SK-N-SH (cell line): ENCODE data around the gene CACNA1D.

ENCODE experiments used
- EZH2phosphoT487 ChIP-seq: fragments of 200-600 bp; sonication (generic); IDR thresholded peaks from 2 replicates; pipeline ENCODE4 v1.6.1; 2017; ENCODE audit warnings: low read depth, mixed run types, mild to moderate bottlenecking, antibody characterized with exemption, moderate library complexity, borderline replicate concordance
- TCF12 ChIP-seq: IDR thresholded peaks from 2 replicates; pipeline ENCODE4 v1.4.0; 2012
- TF ChIP-seq, protein P1 (sequence below): fragments of 150-350 bp; IDR thresholded peaks from 2 replicates; pipeline ENCODE4 v1.6.1; 2016; ENCODE audit warnings: mild to moderate bottlenecking, low read depth, low read length
- TF ChIP-seq, protein P2 (sequence below): fragments of 200-600 bp; sonication (generic); IDR thresholded peaks from 2 replicates; pipeline ENCODE4 v1.6.1; 2017; ENCODE audit warnings: antibody characterized with exemption, mild to moderate bottlenecking, moderate library complexity

DNA sequence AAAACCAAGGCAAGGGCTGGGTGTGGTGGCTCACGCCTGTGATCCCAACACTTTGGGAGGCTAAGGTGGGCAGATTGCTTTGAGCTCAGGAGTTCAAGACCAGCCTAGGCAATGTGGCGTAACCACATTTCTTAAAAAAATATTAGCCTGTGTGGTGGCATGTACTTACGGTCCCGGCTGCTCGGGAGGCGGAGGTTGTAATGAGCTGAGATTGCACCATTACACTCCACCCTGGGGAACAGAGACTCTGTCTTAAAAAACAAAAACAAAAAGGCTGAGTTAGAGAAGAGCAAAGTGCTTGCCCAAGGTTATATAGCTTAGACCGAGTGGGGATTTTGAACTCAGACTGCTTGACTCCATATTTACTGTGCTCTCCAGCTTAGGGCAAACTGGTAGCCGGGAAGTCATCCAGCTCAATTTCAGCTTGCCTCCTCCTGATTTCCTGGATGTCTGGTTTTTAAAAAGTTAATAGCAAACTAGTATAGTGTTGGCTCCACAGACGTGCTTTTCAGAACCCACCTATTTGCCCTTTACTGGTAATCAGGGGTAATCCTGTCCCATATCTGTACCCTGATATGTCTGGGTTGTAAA lies 138.9 kb downstream of the CACNA1D start:
- TF ChIP-seq, protein P1, sequence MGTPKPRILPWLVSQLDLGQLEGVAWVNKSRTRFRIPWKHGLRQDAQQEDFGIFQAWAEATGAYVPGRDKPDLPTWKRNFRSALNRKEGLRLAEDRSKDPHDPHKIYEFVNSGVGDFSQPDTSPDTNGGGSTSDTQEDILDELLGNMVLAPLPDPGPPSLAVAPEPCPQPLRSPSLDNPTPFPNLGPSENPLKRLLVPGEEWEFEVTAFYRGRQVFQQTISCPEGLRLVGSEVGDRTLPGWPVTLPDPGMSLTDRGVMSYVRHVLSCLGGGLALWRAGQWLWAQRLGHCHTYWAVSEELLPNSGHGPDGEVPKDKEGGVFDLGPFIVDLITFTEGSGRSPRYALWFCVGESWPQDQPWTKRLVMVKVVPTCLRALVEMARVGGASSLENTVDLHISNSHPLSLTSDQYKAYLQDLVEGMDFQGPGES, result no peak
- TF ChIP-seq, protein P2, sequence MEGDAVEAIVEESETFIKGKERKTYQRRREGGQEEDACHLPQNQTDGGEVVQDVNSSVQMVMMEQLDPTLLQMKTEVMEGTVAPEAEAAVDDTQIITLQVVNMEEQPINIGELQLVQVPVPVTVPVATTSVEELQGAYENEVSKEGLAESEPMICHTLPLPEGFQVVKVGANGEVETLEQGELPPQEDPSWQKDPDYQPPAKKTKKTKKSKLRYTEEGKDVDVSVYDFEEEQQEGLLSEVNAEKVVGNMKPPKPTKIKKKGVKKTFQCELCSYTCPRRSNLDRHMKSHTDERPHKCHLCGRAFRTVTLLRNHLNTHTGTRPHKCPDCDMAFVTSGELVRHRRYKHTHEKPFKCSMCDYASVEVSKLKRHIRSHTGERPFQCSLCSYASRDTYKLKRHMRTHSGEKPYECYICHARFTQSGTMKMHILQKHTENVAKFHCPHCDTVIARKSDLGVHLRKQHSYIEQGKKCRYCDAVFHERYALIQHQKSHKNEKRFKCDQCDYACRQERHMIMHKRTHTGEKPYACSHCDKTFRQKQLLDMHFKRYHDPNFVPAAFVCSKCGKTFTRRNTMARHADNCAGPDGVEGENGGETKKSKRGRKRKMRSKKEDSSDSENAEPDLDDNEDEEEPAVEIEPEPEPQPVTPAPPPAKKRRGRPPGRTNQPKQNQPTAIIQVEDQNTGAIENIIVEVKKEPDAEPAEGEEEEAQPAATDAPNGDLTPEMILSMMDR, result no peak
- TF ChIP-seq TCF12 (no peak), EZH2phosphoT487 (no peak)
